AG08396 (cell line): ENCODE measurements around the gene CD22.

Experiments
- DNase-seq: peaks from one replicate; pipeline ENCODE4 v3.0.0; 2012; ENCODE audit warnings: low spot score, mixed read lengths

The CD22 gene

DNA sequence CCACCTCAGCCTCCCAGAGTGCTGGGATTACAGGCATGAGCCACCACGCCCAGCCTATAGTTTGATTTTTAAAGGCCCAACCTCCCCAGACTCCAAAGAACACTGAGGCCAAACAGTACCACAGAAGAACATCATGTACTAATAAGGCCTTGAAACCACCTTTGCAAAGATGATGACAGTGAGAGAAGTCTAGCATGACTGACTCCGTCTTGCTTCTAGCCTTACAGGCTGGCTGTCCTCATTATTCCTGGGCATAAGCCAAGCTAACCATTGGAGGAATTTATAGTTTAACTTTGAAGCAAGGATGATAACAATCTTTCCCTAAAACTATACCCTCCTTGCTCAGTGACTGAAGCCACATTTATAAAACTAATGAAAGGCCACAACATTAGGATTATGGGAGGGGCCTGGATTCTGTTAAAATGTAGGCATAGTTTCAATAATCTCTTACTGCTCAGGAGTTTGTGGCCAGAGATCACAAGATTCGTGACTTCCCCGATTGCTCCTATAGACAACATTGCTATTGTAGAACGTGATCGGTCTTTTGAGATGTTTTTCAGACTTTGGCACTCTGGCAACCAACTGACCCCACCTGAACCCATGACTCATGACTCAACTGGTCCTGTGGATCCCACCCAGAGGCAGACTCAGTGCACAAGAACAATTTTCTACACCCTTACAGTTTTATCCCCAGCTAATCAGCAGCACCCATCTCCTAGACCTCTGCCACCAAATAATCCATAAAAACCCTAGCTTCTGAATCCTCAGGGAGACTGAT is 59.5 kb downstream of the CD22 start:
- no peak for DNase-seq

DNA sequence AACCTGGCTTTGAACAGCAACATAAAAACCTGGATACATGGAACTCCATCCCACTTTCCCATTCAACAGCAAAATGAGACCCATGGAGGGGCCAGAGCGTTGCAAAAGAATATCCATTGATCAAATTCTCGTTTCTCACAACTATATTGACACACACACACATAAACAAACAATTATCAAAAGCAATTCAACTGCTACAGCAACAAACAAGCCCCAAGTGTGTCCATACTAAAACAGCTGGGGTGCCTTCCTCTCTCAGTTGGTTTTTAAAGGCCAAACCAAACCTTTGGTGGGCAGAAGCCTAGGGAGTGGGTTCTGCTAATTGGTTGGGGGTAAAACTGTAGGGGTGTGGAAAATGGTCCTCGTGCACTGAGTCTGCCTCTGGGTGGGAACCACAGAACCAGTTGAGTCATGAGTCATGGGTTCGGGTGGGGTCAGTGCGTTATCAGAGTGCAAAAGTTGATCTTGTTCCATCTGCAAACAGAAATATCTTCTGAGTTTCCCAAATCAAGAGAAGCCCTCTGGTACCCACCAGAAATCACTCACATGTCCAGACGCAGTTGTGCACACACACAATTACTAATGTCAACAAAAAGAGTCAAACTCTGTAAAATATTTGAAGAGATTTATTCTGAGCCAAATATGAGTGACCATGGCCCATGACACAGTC is 60.3 kb downstream of the CD22 start:
- DNase-seq: no peak

DNA sequence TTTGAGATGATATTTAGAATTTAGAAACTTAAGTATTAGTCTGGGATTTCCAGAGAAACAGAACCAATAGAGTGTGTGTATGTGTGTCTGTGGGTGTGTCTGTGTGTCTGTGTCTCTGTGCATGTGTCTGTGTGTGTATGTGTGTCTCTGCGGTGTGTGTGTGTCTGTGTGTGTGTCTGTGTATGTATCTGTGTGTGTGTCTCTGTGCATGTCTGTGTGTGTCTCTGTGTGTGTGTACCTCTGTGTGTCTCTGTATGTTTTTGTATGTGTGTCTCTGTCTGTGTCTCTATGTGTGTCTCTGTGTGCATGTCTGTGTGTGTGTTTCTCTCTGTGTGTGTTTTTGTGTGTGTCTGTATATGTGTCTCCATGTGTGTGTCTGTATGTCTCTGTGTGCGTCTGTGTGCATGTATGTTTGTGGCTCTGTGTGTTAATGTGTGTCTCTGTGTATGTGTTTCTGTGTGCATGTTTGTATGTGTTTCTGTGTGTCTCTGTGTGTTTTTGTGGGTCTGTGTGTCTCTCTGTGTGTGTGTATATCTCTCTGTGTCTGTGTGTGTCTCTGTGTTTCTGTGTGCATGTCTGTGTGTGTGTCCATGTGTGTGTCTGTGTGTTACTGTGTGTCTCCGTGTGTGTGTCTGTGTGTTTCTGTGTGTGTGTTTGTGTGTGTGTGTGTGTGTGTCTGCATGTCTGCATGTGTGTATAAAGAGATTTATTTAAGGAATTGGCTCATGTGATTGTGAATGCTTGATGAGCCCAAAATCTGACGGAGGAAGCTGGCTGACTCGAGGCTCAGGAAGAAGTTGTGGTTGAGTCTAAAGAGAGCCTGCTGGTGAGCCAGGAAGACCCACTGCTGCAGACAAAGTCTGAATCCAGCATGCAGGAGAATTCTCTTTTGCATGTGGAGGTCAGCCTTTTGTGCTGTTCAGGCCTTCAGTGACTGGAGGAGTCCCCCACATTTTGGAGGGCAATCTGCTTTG is 64.0 kb downstream of the CD22 start:
- no peak for DNase-seq

DNA sequence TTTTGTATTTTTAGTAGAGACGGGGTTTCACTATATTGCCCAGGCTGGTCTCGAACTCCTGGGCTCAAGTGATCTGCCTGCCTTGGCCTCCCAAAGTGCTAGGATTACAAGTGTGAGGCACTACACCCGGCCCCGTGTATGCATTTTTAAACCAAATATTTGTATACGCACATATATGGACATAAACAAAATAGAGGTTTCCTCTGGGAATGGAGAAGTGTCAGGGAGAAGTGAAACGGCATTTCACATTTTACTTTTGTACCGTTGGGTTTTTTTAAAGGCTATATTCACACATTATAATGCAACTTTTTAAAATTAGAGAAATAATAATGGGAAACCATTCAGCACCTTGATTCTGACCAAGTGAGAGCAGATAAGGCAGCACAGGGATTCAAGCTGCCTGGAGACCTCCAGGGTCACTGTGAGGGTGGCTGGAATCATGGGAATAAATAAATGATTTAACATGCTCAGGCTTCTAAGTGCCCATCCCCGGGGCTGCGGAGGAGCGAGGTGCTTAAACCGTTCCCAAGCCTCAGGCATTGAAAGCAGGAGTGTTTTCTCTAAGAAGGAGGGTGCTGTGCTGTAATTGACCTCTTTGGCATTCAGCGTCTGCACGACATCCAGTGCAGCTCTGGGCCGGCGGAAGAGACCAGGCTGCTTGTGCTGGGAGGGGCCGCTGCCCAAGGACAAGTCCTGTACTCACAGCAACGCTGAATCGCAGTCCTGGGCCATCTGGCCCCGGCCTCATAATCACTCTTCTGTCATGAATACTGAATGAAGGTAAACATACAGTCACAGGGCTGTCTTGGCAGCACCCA is 66.6 kb downstream of the CD22 start:
- DNase-seq: no peak

DNA sequence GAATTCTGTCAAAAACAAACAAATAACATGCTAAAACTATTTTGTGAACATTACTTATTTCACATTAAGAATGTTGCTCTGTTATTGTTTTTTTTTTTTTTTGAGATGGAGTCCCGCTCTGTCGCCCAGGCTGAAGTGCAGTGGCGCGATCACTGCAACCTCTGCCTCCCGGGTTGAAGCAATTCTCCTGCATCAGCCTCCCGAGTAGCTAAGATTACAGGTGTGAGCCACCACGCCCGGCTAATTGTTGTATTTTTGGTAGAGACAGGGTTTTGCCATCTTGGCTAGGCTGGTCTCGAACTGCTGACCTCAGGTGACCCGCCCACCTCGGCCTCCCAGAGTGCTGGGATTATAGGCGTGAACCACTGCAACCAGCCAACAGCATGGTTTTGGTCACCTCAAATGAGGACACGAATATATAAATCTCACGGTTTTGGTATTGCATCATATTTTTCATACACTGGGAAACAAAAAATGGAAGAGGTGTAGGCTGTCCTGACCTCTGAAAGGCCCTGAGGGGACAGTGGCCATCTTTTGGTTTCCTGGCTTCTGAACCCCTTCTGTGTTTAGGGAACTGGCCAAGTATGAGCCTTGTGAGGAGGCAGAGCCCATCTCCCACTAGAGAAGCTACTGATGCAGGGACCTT is 67.4 kb downstream of the CD22 start:
- DNase-seq: no peak
